A549 (cell line): ENCODE results near the gene GLOD4. TPM values are rescaled to one million over a fixed set of nuclear protein-coding genes. Genes with fewer than 3 reads are reported as not detected.
"Not testable (repeated sequence)": the region's sequence is repeated elsewhere in the genome, so short reads cannot be mapped to it uniquely, and the experiment has no call there.

Source experiments
- ATAC-seq, 2 experiments: fragments of 200-7000 bp in 1 of 2; fragments of >200 bp in 1 of 2; cut with Nextera tagmentation in 1 of 2; cut with Tn5 transposase in 1 of 2; 3 replicates each; pipeline versions ENCODE4 v1.8.0 to v1.9.1; 2018 to 2020; ENCODE audit warnings: mild to moderate bottlenecking in 1 of 2, moderate library complexity in 1 of 2
- CTCF ChIA-PET: fragments of 300-600 bp; sonication (Branson Sonifier 250); formaldehyde crosslinking; extraction: SDS; loops from one replicate; lab custom pipeline; 2021; ENCODE audit warnings: antibody characterized with exemption, inconsistent platforms; lab: Yijun Ruan, JAX
- POLR2A ChIA-PET: fragments of 350-600 bp; formaldehyde crosslinking; extraction: SDS; loops from one replicate; lab custom pipeline; 2021; ENCODE audit warnings: antibody characterized with exemption, inconsistent platforms; lab: Yijun Ruan, JAX
- DNase-seq, 2 experiments: peaks; one replicate each; pipeline versions ENCODE4 v3.0.0 to v3.0.0-alpha.2; 2011 to 2016; ENCODE audit warnings: low read depth in 1 of 2, low spot score in 1 of 2
- FAIRE-seq: peaks from 2 replicates; lab custom pipeline; 2011; peaks lifted over from hg19 to GRCh38; lab: Jason Lieb, UNC
- H3K27ac ChIP-seq, 2 experiments: fragments of >200 bp; sonication (Bioruptor Twin); formaldehyde crosslinking; 3 replicates each; pipeline ENCODE4 v1.5.1; 2016 to 2017
- H3K4me1 ChIP-seq: fragments of >200 bp; sonication (Bioruptor Twin); formaldehyde crosslinking; 3 replicates; pipeline ENCODE4 v1.6.1; 2016
- H3K4me2 ChIP-seq: fragments of >200 bp; sonication (Bioruptor Twin); formaldehyde crosslinking; 3 replicates; pipeline ENCODE4 v1.6.1; 2016
- H3K4me3 ChIP-seq: fragments of >200 bp; sonication (Bioruptor Twin); formaldehyde crosslinking; 3 replicates; pipeline ENCODE4 v1.5.1; 2016
- H3K9me3 ChIP-seq: fragments of >200 bp; sonication (Bioruptor Twin); formaldehyde crosslinking; 3 replicates; pipeline ENCODE4 v1.6.1; 2016
- CHD2 ChIP-seq: fragments of 150-350 bp; IDR thresholded peaks from 2 replicates; pipeline ENCODE4 v1.6.1; 2014; ENCODE audit warnings: low read length; ENCODE audit not compliant: partially characterized antibody
- EP300 ChIP-seq, 2 experiments: fragments of >200 bp; sonication (Bioruptor Twin); formaldehyde crosslinking; IDR thresholded peaks; 2 replicates in 1 of 2; 3 replicates in 1 of 2; pipeline ENCODE4 v1.6.1; 2016 to 2017
- FOSB ChIP-seq: fragments of 250-450 bp; sonication (Bioruptor Pico); IDR thresholded peaks from 2 replicates; pipeline ENCODE4 v1.5.0; 2020; ENCODE audit warnings: mild to moderate bottlenecking, moderate library complexity
- GATA3 ChIP-seq: IDR thresholded peaks from 2 replicates; pipeline ENCODE4 v1.6.1; 2012; ENCODE audit warnings: borderline replicate concordance
- HOXB13 ChIP-seq: fragments of 250-450 bp; sonication (Bioruptor Pico); IDR thresholded peaks from 2 replicates; pipeline ENCODE4 v1.5.0; 2020; ENCODE audit warnings: low read depth, mild to moderate bottlenecking, moderate library complexity
- JUN ChIP-seq, 2 experiments: fragments of >200 bp; sonication (Bioruptor Twin); formaldehyde crosslinking; IDR thresholded peaks; 2 replicates in 1 of 2; 3 replicates in 1 of 2; pipeline ENCODE4 v1.6.1; 2016 to 2017
- JUNB ChIP-seq: fragments of >200 bp; sonication (Bioruptor Twin); formaldehyde crosslinking; IDR thresholded peaks from 2 replicates; pipeline ENCODE4 v1.6.1; 2016
- MYC ChIP-seq: IDR thresholded peaks from 2 replicates; pipeline ENCODE4 v1.6.1; 2012; ENCODE audit warnings: mild to moderate bottlenecking, inconsistent platforms, low read length, improper control_type of control experiment, borderline replicate concordance
- NFE2L2 ChIP-seq: fragments of 150-350 bp; conservative IDR thresholded peaks from 2 replicates; pipeline ENCODE4 v1.6.1; 2014; ENCODE audit warnings: low read length
- NR3C1 ChIP-seq: fragments of >200 bp; sonication (Bioruptor Twin); formaldehyde crosslinking; IDR thresholded peaks from 3 replicates; pipeline ENCODE4 v1.6.1; 2017
- RARB ChIP-seq: fragments of 250-450 bp; sonication (Bioruptor Pico); IDR thresholded peaks from 2 replicates; pipeline ENCODE4 v1.8.0; 2021; ENCODE audit warnings: mild to moderate bottlenecking, moderate library complexity
- RCOR1 ChIP-seq: fragments of 150-350 bp; IDR thresholded peaks from 2 replicates; pipeline ENCODE4 v1.6.1; 2014; ENCODE audit warnings: antibody characterized with exemption, low read length, low read depth
- RNF2 ChIP-seq: fragments of 200-600 bp; sonication (generic); IDR thresholded peaks from 2 replicates; pipeline ENCODE4 v1.6.1; 2016; ENCODE audit warnings: low read depth, mild to moderate bottlenecking, antibody characterized with exemption, moderate library complexity, borderline replicate concordance
- TFCP2L1 ChIP-seq: fragments of 250-450 bp; sonication (Bioruptor Pico); IDR thresholded peaks from 2 replicates; pipeline ENCODE4 v1.5.0; 2021; ENCODE audit warnings: mild to moderate bottlenecking
- ZC3H11A ChIP-seq: fragments of 450-650 bp; IDR thresholded peaks from 2 replicates; pipeline ENCODE4 v1.6.1; 2014; ENCODE audit warnings: antibody characterized with exemption, mild to moderate bottlenecking
- ZFP36 ChIP-seq: fragments of 450-650 bp; IDR thresholded peaks from 2 replicates; pipeline ENCODE4 v1.6.1; 2014; ENCODE audit warnings: borderline replicate concordance; ENCODE audit not compliant: partially characterized antibody
- ZNF302 ChIP-seq: fragments of 250-450 bp; sonication (Bioruptor Pico); IDR thresholded peaks from 2 replicates; pipeline ENCODE4 v1.9.0; 2021; ENCODE audit warnings: inconsistent platforms, mild to moderate bottlenecking, moderate library complexity
- WGBS: methylation state at CpG from one replicate; pipeline ENCODE4 v1.1.6; 2017; ENCODE audit errors: missing lambda C conversion rate; 5-methylcytosine and 5-hydroxymethylcytosine counted together
- polyA plus RNA-seq, 4 experiments: library from polyadenylated mRNA; depleted of rRNA in 3 of 4; stranded (reverse); fragments of >200 nt; fragmentation: RNase III in 1 of 4; extraction: RNeasy Plus Mini Kit Qiagen cat#74134 plus additional on column Dnase treatment in 1 of 4; gene quantifications; 2 replicates in 3 of 4; 3 replicates in 1 of 4; pipeline ENCODE4 v1.2.3, GENCODE V29; 2011 to 2017
- TF ChIP-seq, protein P1 (sequence below): IDR thresholded peaks from 2 replicates; pipeline ENCODE4 v1.6.1; 2012
- TF ChIP-seq, protein P2 (sequence below): fragments of 150-350 bp; IDR thresholded peaks from 2 replicates; pipeline ENCODE4 v1.6.1; 2014; ENCODE audit warnings: low read depth, mild to moderate bottlenecking, low read length
- TF ChIP-seq, protein P3 (sequence below): IDR thresholded peaks from 2 replicates; pipeline ENCODE4 v1.6.1; 2012

Gene GLOD4
- polyA plus RNA-seq, 2 of the 4 experiments (the other 2 are of a cell fraction): 133 to 141 TPM

DNA sequence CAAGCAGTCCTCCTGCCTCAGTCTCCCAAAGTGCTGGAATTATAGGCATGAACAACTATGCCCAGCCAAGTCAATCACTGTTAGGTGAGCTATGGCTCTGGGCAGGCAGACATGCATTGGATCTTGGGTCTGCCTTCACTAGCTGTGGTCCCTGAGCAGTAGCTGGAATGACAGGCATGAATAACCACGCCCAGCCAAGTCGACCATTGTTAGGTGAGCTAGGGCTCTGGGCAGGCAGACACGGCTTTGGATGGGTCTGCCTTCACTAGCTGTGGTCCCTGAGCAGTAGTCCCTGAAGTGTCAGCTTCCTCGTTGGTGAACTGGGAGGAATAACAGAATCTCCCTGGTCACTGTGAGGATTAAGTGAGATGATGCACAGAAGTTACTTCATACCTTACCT, 6.5 kb upstream of the GLOD4 start:
- WGBS: 78% methylated on average over 4 of the region's 4 CpGs
- DNase-seq: no peak
- Histone ChIP-seq H3K4me3 (no peak overlapping the region), H3K4me2 (no peak overlapping the region), H3K9me3 (no peaks in the 10 kb centered on the region), H3K4me1 (peaks cover 13% of the 10 kb centered on the region), H3K27ac (no peak overlapping the region)
- POLR2A ChIA-PET: interaction anchor here (1.7 kb wide), 1 partner anchor 12 kb away, joined by 3 read pairs; no protein-coding TSS in a partner anchor
- CTCF ChIA-PET: interaction anchor here (0.6 to 19.5 kb wide), 7 partner anchors 32 to 268 kb away, joined by 3 to 428 read pairs (median 3); partner anchors contain the start of genes NXN and TIMM22
- ATAC-seq: no peak
- no peak for TF ChIP-seq ZNF302 (CRISPR knock-in tag)
- TF ChIP-seq JUN (IDR thresholded peaks at IDR 0.05): no peak
- no peak for TF ChIP-seq NFE2L2
- no peak for TF ChIP-seq HOXB13
- TF ChIP-seq TFCP2L1: no peak
- TF ChIP-seq, protein P1, sequence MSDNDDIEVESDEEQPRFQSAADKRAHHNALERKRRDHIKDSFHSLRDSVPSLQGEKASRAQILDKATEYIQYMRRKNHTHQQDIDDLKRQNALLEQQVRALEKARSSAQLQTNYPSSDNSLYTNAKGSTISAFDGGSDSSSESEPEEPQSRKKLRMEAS: no peak
- no peak for TF ChIP-seq ZC3H11A
- no peak for TF ChIP-seq ZFP36
- TF ChIP-seq JUNB: no peak
- no peak for TF ChIP-seq RARB (CRISPR knock-in tag)
- no peak for TF ChIP-seq RNF2
- TF ChIP-seq, protein P2, sequence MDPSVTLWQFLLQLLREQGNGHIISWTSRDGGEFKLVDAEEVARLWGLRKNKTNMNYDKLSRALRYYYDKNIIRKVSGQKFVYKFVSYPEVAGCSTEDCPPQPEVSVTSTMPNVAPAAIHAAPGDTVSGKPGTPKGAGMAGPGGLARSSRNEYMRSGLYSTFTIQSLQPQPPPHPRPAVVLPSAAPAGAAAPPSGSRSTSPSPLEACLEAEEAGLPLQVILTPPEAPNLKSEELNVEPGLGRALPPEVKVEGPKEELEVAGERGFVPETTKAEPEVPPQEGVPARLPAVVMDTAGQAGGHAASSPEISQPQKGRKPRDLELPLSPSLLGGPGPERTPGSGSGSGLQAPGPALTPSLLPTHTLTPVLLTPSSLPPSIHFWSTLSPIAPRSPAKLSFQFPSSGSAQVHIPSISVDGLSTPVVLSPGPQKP: no peak
- no peak for TF ChIP-seq RCOR1
- no peak for TF ChIP-seq NR3C1
- TF ChIP-seq EP300 (IDR thresholded peaks at IDR 0.05): no peak
- TF ChIP-seq FOSB (CRISPR knock-in tag): no peak
- no peak for TF ChIP-seq CHD2
- no peak for TF ChIP-seq GATA3
- TF ChIP-seq, protein P3, sequence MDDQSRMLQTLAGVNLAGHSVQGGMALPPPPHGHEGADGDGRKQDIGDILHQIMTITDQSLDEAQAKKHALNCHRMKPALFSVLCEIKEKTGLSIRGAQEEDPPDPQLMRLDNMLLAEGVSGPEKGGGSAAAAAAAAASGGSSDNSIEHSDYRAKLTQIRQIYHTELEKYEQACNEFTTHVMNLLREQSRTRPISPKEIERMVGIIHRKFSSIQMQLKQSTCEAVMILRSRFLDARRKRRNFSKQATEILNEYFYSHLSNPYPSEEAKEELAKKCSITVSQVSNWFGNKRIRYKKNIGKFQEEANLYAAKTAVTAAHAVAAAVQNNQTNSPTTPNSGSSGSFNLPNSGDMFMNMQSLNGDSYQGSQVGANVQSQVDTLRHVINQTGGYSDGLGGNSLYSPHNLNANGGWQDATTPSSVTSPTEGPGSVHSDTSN: no peak
- TF ChIP-seq MYC: no peak
- TF ChIP-seq, all 56 proteins: peak for 0
- no peak for FAIRE-seq

DNA sequence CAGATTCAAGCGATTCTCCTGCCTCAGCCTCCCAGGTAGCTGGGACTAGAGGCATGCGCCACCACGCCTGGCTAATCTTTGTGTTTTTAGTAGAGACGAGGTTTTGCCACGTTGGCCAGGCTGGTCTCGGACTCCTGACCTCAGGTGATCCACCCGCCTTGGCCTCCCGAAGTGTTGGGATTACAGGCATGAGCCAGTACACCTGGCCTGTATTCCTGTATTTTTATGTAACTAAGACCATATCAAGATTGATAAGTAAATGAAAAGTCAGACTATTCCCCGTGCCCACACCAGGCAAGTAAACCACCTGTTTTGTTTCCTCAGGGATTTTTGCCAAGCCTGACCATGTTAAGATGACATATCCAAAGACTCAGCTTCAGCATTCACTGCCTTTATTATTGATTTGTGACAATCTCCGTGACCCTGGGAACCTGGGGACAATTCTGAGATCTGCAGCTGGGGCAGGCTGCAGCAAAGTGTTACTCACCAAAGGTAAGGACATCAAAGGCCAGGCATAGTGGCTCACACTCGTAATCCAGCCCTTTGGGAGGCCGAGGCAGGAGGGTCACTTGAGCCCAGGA, 5.7 kb upstream of the GLOD4 start:
- WGBS: 87% methylated on average over 12 of the region's 12 CpGs
- Histone ChIP-seq H3K4me2 (no peak overlapping the region), H3K27ac (no peak overlapping the region), H3K4me1 (peaks cover 15% of the 10 kb centered on the region), H3K9me3 (no peaks in the 10 kb centered on the region), H3K4me3 (no peak overlapping the region)
- ATAC-seq: no peak
- FAIRE-seq: no peak
- ChIA-PET CTCF (interaction anchor here (0.6 to 19.5 kb wide), 7 partner anchors 7 to 269 kb away, joined by 3 to 428 read pairs (median 4); partner anchors contain the start of genes NXN and TIMM22), POLR2A (interaction anchor here (1.7 kb wide), 1 partner anchor 13 kb away, joined by 3 read pairs; no protein-coding TSS in a partner anchor)
- no peak for DNase-seq
- TF ChIP-seq NFE2L2: no peak

DNA sequence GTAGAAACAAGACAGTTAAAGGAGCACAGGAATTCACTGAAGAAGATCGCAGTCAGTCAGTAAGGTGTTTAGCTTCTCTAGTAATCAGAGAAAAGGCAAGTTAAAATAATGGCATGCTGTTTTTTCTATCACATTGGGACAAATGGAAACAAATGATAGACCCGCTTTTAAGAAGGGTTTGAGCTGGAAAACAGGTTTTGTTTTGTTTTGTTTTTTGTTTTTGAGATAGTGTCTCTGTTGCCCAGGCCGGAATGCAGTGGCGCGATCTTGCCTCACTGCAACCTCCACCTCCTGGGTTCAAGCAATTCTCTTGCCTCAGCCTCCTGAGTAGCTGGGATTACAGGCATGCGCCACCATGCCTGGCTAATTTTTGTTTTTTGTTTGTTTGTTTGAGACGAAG, 3.8 kb upstream of the GLOD4 start:
- POLR2A ChIA-PET, H3K9me3 ChIP-seq, DNase-seq, H3K4me2 ChIP-seq, H3K27ac ChIP-seq, ATAC-seq, H3K4me3 ChIP-seq, FAIRE-seq: not testable (repeated sequence)
- WGBS: 92% methylated on average over 7 of the region's 7 CpGs
- CTCF ChIA-PET: interaction anchor here (0.6 to 19.5 kb wide), 11 partner anchors 9 to 374 kb away, joined by 3 to 428 read pairs (median 4); partner anchors contain the start of genes GEMIN4, NXN and TIMM22
- H3K4me1 ChIP-seq: peaks cover 18% of the 10 kb centered on the region
